Kidney (tissue), 14 donors: ENCODE results near the gene PDE1A. TPM values are rescaled to one million over a fixed set of nuclear protein-coding genes. Genes with fewer than 3 reads are reported as not detected.

ENCODE experiments used
- DNase-seq, 5 donors: peaks; one replicate each; pipeline ENCODE4 v3.0.0-alpha.2; 2013 to 2020
- FAIRE-seq: peaks from 2 replicates; lab custom pipeline; 2012; peaks lifted over from hg19 to GRCh38; lab: Jason Lieb, UNC
- H3K27ac ChIP-seq, 2 donors: one replicate each; pipeline ENCODE4 v1.7.0; 2013; ENCODE audit warnings: low read depth in 2 of 2, low read length in 2 of 2, inconsistent platforms in 1 of 2
- H3K27me3 ChIP-seq: one replicate; pipeline ENCODE4 v1.7.1; 2013; ENCODE audit warnings: low read length, inconsistent platforms; ENCODE audit not compliant: control insufficient read depth, insufficient read depth
- H3K36me3 ChIP-seq, 3 donors: one replicate each; pipeline versions ENCODE4 v1.7.0 to v1.7.1; 2013; ENCODE audit warnings: low read length in 3 of 3, control low read depth in 1 of 3, inconsistent platforms in 1 of 3; ENCODE audit not compliant: insufficient read depth in 3 of 3, control insufficient read depth in 2 of 3
- H3K4me1 ChIP-seq, 3 donors: one replicate each; pipeline versions ENCODE4 v1.7.0 to v1.7.1; 2013; ENCODE audit warnings: low read length in 3 of 3, inconsistent platforms in 1 of 3, low read depth in 1 of 3; ENCODE audit not compliant: control insufficient read depth in 2 of 3, insufficient read depth in 2 of 3
- H3K4me3 ChIP-seq, 3 donors: one replicate each; pipeline versions ENCODE4 v1.7.0 to v1.8.1; 2013; ENCODE audit warnings: low read length in 3 of 3, control low read depth in 1 of 3, inconsistent platforms in 1 of 3
- H3K9ac ChIP-seq, 3 donors: one replicate each; pipeline versions ENCODE4 v1.7.0 to v1.7.1; 2013; ENCODE audit warnings: low read length in 3 of 3, control low read depth in 1 of 3, inconsistent platforms in 1 of 3
- H3K9me3 ChIP-seq, 3 donors: one replicate each; pipeline versions ENCODE4 v1.7.0 to v1.7.1; 2013; ENCODE audit warnings: low read length in 3 of 3, control low read depth in 1 of 3, inconsistent platforms in 1 of 3; ENCODE audit not compliant: control insufficient read depth in 2 of 3, insufficient read depth in 1 of 3
- CTCF ChIP-seq: IDR thresholded peaks from 3 replicates; pipeline ENCODE4 v1.5.1; 2012; ENCODE audit warnings: mild to moderate bottlenecking, moderate library complexity, borderline replicate concordance; ENCODE audit not compliant: insufficient read depth; ENCODE audit errors: extremely low read depth
- intact Hi-C: fragments of 100-400 bp; cut with DNase I; formaldehyde crosslinking; loops from one replicate; pipeline ENCODE4 v1.11.1; 2022
- polyA plus RNA-seq: library from polyadenylated mRNA; stranded (reverse); fragments of 350-450 nt; fragmentation: Illumina TruSeq; extraction: RNeasy Lipid Tissue Mini Kit (QIAGEN cat#74804); gene quantifications from one replicate; pipeline ENCODE4 v1.2.3, GENCODE V29; 2014; ENCODE audit warnings: low read depth, low replicate concordance; ENCODE audit not compliant: insufficient read depth
- total RNA-seq: library from RNA; stranded (reverse); fragmentation: NEBNext Ultra II Directional; extraction: Animal tissue kit (Norgen Biotek cat#: 25700); gene quantifications from one replicate; pipeline ENCODE4 v1.2.1, GENCODE V29; 2021
- donor health status: control.
- donor health status: control.
- donor health status: control.
- donor health status: control.
- donor health status: control.
- donor health status: DM: yes; HTN: yes; CAD: no.
- donor health status: Normal renal cell carcinoma (clear cell type).

The PDE1A gene
- total and polyA plus RNA-seq, 2 donors from 2014 or later = 40.4 to 70.5 TPM

GRCh38 chr2:182228741-182229140 is 198.1 kb downstream of the PDE1A start:
- DNase-seq = no peak
- intact Hi-C loops = no loop called here
- no peak for TF ChIP-seq CTCF

GRCh38 chr2:182228073-182228473 is 198.8 kb downstream of the PDE1A start:
- H3K9me3 ChIP-seq = no peaks in the 10 kb centered on the region
- intact Hi-C loops = no loop called here
- H3K36me3 ChIP-seq = no peaks in the 10 kb centered on the region
- H3K27me3 ChIP-seq = no peaks in the 10 kb centered on the region
- H3K4me1 ChIP-seq = no peaks in the 10 kb centered on the region
- no peak for FAIRE-seq
- no peak for DNase-seq
- no peak overlapping the region for H3K9ac ChIP-seq
- no peak for TF ChIP-seq CTCF
- H3K4me3 ChIP-seq = no peak overlapping the region
- H3K27ac ChIP-seq = no peak overlapping the region

More at GRCh38 chr2:182228741-182229140, 198.1 kb downstream of the PDE1A start:
- no peaks in the 10 kb centered on the region for H3K9me3 ChIP-seq
- no peaks in the 10 kb centered on the region for H3K36me3 ChIP-seq
- no peak overlapping the region for H3K9ac ChIP-seq
- no peak overlapping the region for H3K27ac ChIP-seq
- H3K4me1 ChIP-seq = no peaks in the 10 kb centered on the region
- no peaks in the 10 kb centered on the region for H3K27me3 ChIP-seq
- no peak for FAIRE-seq
- no peak overlapping the region for H3K4me3 ChIP-seq

- Histone ChIP-seq H3K9ac (no peak overlapping the region), H3K27me3 (no peaks in the 10 kb centered on the region), H3K4me1 (no peaks in the 10 kb centered on the region), H3K9me3 (no peaks in the 10 kb centered on the region), H3K4me3 (no peak overlapping the region), H3K36me3 (no peaks in the 10 kb centered on the region), H3K27ac (no peak overlapping the region)
- FAIRE-seq = no peak
- DNase-seq = no peak
- intact Hi-C loops = no loop called here
- no peak for TF ChIP-seq CTCF
Observed at GRCh38 chr2:182226807-182227206, 200.0 kb downstream of the PDE1A start.

- intact Hi-C loops = no loop called here
- H3K27me3 ChIP-seq = no peaks in the 10 kb centered on the region
- H3K27ac ChIP-seq = no peak overlapping the region
- no peaks in the 10 kb centered on the region for H3K36me3 ChIP-seq
- FAIRE-seq (no peak), DNase-seq (no peak)
- no peak overlapping the region for H3K9ac ChIP-seq
- no peak for TF ChIP-seq CTCF
- H3K9me3 ChIP-seq = no peaks in the 10 kb centered on the region
- no peaks in the 10 kb centered on the region for H3K4me1 ChIP-seq
- no peak overlapping the region for H3K4me3 ChIP-seq
Observed at GRCh38 chr2:182224669-182225068, 202.2 kb downstream of the PDE1A start.
